ENCODE results near the gene FGF18. TPM values are rescaled to one million over a fixed set of nuclear protein-coding genes. Genes with fewer than 3 reads are reported as not detected.
"Not testable (repeated sequence)": the region's sequence is repeated elsewhere in the genome, so short reads cannot be mapped to it uniquely, and the experiment has no call there.

Gene FGF18
- 0.82 TPM for total RNA-seq

GRCh38 chr5:171418982-171419687, at the start of gene FGF18:
FGF18 (plus strand) TSS chr5:171419647; CDS start chr5:171420200, 553 bp downstream.
- DNase-seq (ENCODE audit: low spot score in 2 of 2), result peak; percentile 30 to 53
- no peak for FAIRE-seq

- no peak for FAIRE-seq
- DNase-seq (ENCODE audit: low spot score in 2 of 2), result no peak
Observed at GRCh38 chr5:171369898-171370297, 49.5 kb upstream of the FGF18 start.

- not testable (repeated sequence) for DNase-seq (ENCODE audit: low spot score in 2 of 2); FAIRE-seq
Observed at GRCh38 chr5:171370881-171371280, 48.6 kb upstream of the FGF18 start.

- DNase-seq (ENCODE audit: low spot score in 2 of 2), result no peak
- no peak for FAIRE-seq
Observed at GRCh38 chr5:171371326-171371725, 48.1 kb upstream of the FGF18 start.

- DNase-seq (ENCODE audit: low spot score in 2 of 2) (no peak), FAIRE-seq (no peak)
Observed at GRCh38 chr5:171379961-171380360, 39.5 kb upstream of the FGF18 start.

- FAIRE-seq; DNase-seq (ENCODE audit: low spot score in 2 of 2): not testable (repeated sequence)
Observed at GRCh38 chr5:171384416-171384815, 35.0 kb upstream of the FGF18 start.

- DNase-seq (ENCODE audit: low spot score in 2 of 2); FAIRE-seq: not testable (repeated sequence)
Observed at GRCh38 chr5:171384999-171385398, 34.4 kb upstream of the FGF18 start.

- FAIRE-seq (no peak), DNase-seq (ENCODE audit: low spot score in 2 of 2) (no peak)
Observed at GRCh38 chr5:171386006-171386671, 33.3 kb upstream of the FGF18 start.

GRCh38 chr5:171386861-171387344, 32.5 kb upstream of the FGF18 start:
- DNase-seq (ENCODE audit: low spot score in 2 of 2) (no peak), FAIRE-seq (no peak)

GRCh38 chr5:171387345-171387969, 32.0 kb upstream of the FGF18 start, which contains the start of gene NPM1:
NPM1 (plus strand) TSS chr5:171387849; CDS start chr5:171387949, 100 bp downstream.
- FAIRE-seq, result no peak
- DNase-seq (ENCODE audit: low spot score in 2 of 2), result peak; percentile 89 to 96

GRCh38 chr5:171387970-171388815, 31.3 kb upstream of the FGF18 start:
- FAIRE-seq (no peak), DNase-seq (ENCODE audit: low spot score in 2 of 2) (peak; percentile 66 to 69)

- DNase-seq (ENCODE audit: low spot score in 2 of 2), result no peak
Observed at GRCh38 chr5:171388816-171389168, 30.7 kb upstream of the FGF18 start.

GRCh38 chr5:171390883-171391677, 28.4 kb upstream of the FGF18 start:
- no peak for FAIRE-seq
- DNase-seq (ENCODE audit: low spot score in 2 of 2), result no peak

More at GRCh38 chr5:171388816-171389168, 30.7 kb upstream of the FGF18 start:
- no peak for FAIRE-seq

- no peak for FAIRE-seq
- DNase-seq (ENCODE audit: low spot score in 2 of 2), result no peak
Observed at GRCh38 chr5:171391996-171392577, 27.4 kb upstream of the FGF18 start.

- FAIRE-seq, result no peak
- no peak for DNase-seq (ENCODE audit: low spot score in 2 of 2)
Observed at GRCh38 chr5:171392585-171393159, 26.8 kb upstream of the FGF18 start.

GRCh38 chr5:171395042-171395441, 24.4 kb upstream of the FGF18 start:
- no peak for FAIRE-seq
- DNase-seq (ENCODE audit: low spot score in 2 of 2), result no peak

- not testable (repeated sequence) for FAIRE-seq
Observed at GRCh38 chr5:171396583-171396982, 22.9 kb upstream of the FGF18 start.

GRCh38 chr5:171397190-171397589, 22.3 kb upstream of the FGF18 start:
- no peak for DNase-seq (ENCODE audit: low spot score in 2 of 2)
- FAIRE-seq, result no peak

More at GRCh38 chr5:171396583-171396982, 22.9 kb upstream of the FGF18 start:
- DNase-seq (ENCODE audit: low spot score in 2 of 2), result not testable (repeated sequence)

GRCh38 chr5:171397599-171397998, 21.8 kb upstream of the FGF18 start:
- FAIRE-seq (no peak), DNase-seq (ENCODE audit: low spot score in 2 of 2) (no peak)

All from frontal cortex (tissue), 4 donors.